ENCODE results near the gene RASSF1. TPM values are rescaled to one million over a fixed set of nuclear protein-coding genes. Genes with fewer than 3 reads are reported as not detected.
"Not testable (repeated sequence)": the region's sequence is repeated elsewhere in the genome, so short reads cannot be mapped to it uniquely, and the experiment has no call there.

The RASSF1 gene
- total RNA-seq, 1 donor from 2014 or later, result 57.6 TPM

DNA sequence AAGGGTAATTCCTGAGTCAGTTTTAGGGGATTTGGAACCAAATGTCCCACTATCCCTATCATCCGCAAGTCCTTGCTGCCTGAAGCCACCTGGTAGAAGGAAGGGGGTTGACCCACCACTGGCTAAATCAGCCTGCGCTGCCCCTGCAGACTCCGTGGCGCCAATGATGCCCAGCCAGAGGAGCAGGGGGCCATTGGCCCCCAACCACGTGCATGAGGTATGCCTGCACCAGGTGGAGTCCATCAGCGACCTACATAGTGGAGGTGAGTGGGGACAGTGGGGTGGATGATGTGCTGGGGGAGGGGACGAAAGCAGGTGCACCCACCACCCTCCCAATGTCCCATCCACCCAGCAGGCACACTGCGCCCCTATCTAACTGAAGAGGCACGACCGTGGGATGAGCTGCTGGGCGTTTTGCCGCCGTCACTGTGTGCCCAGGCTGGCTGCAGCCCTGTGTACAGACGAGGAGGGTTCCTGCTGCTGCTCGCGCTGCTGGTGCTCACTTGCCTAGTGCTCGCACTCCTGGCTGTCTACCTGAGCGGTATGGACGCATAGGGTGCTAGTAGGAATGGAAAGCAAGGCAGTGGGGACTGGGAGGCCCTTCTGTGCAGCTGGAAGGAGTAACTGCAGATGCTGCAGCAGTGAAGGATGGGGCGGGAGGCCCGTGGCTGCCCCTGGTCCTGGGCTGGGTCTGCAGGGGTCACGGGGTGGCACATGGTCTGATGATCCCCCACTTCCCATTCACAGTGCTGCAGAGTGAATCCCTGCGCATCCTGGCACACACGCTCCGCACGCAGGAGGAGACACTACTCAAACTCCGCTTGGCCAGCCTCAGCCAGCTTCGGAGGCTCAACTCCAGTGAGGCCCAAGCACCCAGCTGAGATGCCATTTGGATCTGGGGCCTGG lies 54.1 kb downstream of the RASSF1 start:
- H3K4me3 Mint-ChIP-seq, result no peak overlapping the region
- peaks cover 6% of the 10 kb centered on the region for H3K4me1 Mint-ChIP-seq (ENCODE audit: low read depth)
- peaks cover 15% of the 10 kb centered on the region for H3K36me3 Mint-ChIP-seq (ENCODE audit: low read depth)
- no peaks in the 10 kb centered on the region for H3K27me3 Mint-ChIP-seq (ENCODE audit: insufficient read depth)
- no peaks in the 10 kb centered on the region for H3K9me3 Mint-ChIP-seq
- H3K27ac Mint-ChIP-seq, result no peak overlapping the region
- no peak for DNase-seq (ENCODE audit: low spot score)
- intact Hi-C loops (cut with micrococcal nuclease), result no loop called here

DNA sequence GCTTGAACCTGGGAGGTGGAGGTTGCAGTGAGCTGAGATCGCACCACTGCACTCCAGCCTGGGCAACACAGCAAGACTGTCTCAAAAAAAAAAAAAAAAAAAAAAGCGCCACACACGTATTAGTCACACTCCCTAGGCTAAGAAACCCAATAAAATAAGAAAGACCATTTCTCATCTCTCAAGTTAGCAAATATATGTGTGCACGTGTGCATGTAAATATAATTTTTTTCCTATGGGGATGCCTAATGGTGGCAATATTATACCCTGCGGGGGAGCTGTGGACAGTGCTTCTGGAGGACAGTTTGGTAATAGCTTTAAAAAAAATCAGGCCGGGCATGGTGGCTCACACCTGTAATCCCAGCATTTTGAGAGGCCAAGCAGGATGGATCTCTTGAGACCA lies 56.5 kb downstream of the RASSF1 start:
- DNase-seq (ENCODE audit: low spot score); H3K4me3 Mint-ChIP-seq; H3K4me1 Mint-ChIP-seq (ENCODE audit: low read depth); H3K36me3 Mint-ChIP-seq (ENCODE audit: low read depth); H3K27ac Mint-ChIP-seq; intact Hi-C loops (cut with micrococcal nuclease); H3K27me3 Mint-ChIP-seq (ENCODE audit: insufficient read depth); H3K9me3 Mint-ChIP-seq: not testable (repeated sequence)

Other genes with a start within 250 kb of the RASSF1 start
- 0.21 and 0.42 TPM in 2 replicates for gene SEMA3F, start 185.5 kb downstream of the RASSF1 start, total RNA-seq
- gene GNAT1, start 149.2 kb downstream of the RASSF1 start, total RNA-seq, result not detected in 2 replicates
- not detected in 2 replicates for gene SLC38A3, start 135.6 kb downstream of the RASSF1 start, total RNA-seq
- 237 and 238 TPM in 2 replicates for gene GNAI2, start 104.6 kb downstream of the RASSF1 start, total RNA-seq
- gene SEMA3B, start 71.7 kb downstream of the RASSF1 start, total RNA-seq, result 0.49 and 1.0 TPM in 2 replicates
- not detected in 2 replicates for gene LSMEM2, start 61.7 kb downstream of the RASSF1 start, total RNA-seq
- gene IFRD2, start 48.4 kb downstream of the RASSF1 start, total RNA-seq, result 215 TPM in 2 replicates
- 7.9 and 8.0 TPM in 2 replicates for gene HYAL3, start 41.4 kb downstream of the RASSF1 start, total RNA-seq
- 18.1 and 19.6 TPM in 2 replicates for gene NAA80, start 41.4 kb downstream of the RASSF1 start, total RNA-seq
- 0.12 and 0.36 TPM in 2 replicates for gene HYAL1, start 37.3 kb downstream of the RASSF1 start, total RNA-seq
- 15.5 and 16.1 TPM in 2 replicates for gene HYAL2, start 18.1 kb downstream of the RASSF1 start, total RNA-seq
- gene TUSC2, start 12.6 kb downstream of the RASSF1 start, total RNA-seq, result 27.9 and 29.9 TPM in 2 replicates
- 1.5 and 1.7 TPM in 2 replicates for gene ZMYND10, start 4.9 kb upstream of the RASSF1 start, total RNA-seq
- gene NPRL2, start 9.9 kb upstream of the RASSF1 start, total RNA-seq, result 43.7 and 46.6 TPM in 2 replicates
- gene CYB561D2, start 10.0 kb upstream of the RASSF1 start, total RNA-seq, result 30.0 and 35.9 TPM in 2 replicates
- 23.6 and 25.4 TPM in 2 replicates for gene TMEM115, start 18.7 kb upstream of the RASSF1 start, total RNA-seq
- 0.52 and 0.78 TPM in 2 replicates for gene CACNA2D2, start 162.8 kb upstream of the RASSF1 start, total RNA-seq
- gene C3orf18, start 226.9 kb upstream of the RASSF1 start, total RNA-seq, result 21.5 and 21.9 TPM in 2 replicates
- gene HEMK1, start 228.7 kb upstream of the RASSF1 start, total RNA-seq, result 54.1 and 58.0 TPM in 2 replicates

Data from activated T-helper 1 cell treated with anti-CD3 and anti-CD28 coated beads, Interleukin-12 subunit alpha, Interleukin-12 subunit beta, Interleukin-2, Interleukin-4 antibody, amounts not matched to agents 30 ng/mL and 10 ng/mL and 1 ng/mL, durations not matched to agents 14 hours and 24 hours and 36 hours (primary cell).